ENCODE data around the gene JTB.

- TF ChIP-seq CTCF (IDR thresholded peaks at IDR 0.05; ENCODE audit: poor library complexity, severe bottlenecking), result no peak
- TF ChIP-seq EZH2 (IDR thresholded peaks at IDR 0.05; ENCODE audit: borderline replicate concordance, insufficient read depth, low read length, poor library complexity, severe bottlenecking), result no peak
- TF ChIP-seq POLR2AphosphoS5 (IDR thresholded peaks at IDR 0.05), result no peak
- TF ChIP-seq SMC3 (conservative IDR thresholded peaks at IDR 0.05; ENCODE audit: poor library complexity), result no peak
Observed at GRCh38 chr1:153985941-153986761, 8.7 kb upstream of the JTB start, which contains the start of gene RAB13.

Data from neural cell (in vitro differentiated cells).